Vagina (tissue), 2 donors: ENCODE data around the gene MAMDC2.

Experiments used
- POLR2A ChIP-seq, 2 donors: fragments of 450-650 bp; IDR thresholded peaks; one replicate each; pipeline ENCODE4 v1.6.1; 2017; ENCODE audit warnings: antibody characterized with exemption in 2 of 2, mild to moderate bottlenecking in 2 of 2, moderate library complexity in 2 of 2
- POLR2AphosphoS5 ChIP-seq, 2 donors: sonication (generic); formaldehyde crosslinking; IDR thresholded peaks; one replicate each; pipeline ENCODE4 v1.9.0; 2017; ENCODE audit warnings: antibody characterized with exemption in 2 of 2, mild to moderate bottlenecking in 2 of 2, low read depth in 1 of 2; ENCODE audit not compliant: insufficient read depth in 1 of 2
- TF ChIP-seq, protein P1 (sequence below), 3 experiments: fragments of 450-650 bp in 2 of 3; fragments of 200-600 bp in 1 of 3; sonication (generic) in 1 of 3; IDR thresholded peaks; one replicate each; pipeline ENCODE4 v1.5.1; 2017 to 2019; ENCODE audit warnings: antibody characterized with exemption in 3 of 3, mild to moderate bottlenecking in 2 of 3, moderate library complexity in 2 of 3

DNA sequence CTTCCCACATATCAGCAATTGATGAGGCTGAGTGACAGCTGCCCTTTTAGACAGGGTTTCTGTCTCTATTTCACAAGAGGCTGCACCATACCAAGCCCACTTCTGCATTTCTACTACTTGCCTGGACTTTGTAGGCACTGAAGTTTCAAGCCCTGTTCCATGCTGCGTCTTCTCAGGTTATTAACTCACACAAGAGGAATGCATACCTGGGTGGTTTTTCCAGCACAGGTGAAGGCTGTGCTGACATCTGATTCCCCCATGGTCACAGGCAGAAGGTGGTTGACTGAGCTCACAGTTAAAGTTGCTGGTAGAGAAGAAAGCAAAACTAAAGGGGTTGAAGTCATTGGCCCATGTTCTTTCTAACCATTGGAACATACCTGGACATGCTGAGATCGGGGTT is 86.6 kb downstream of the MAMDC2 start:
- TF ChIP-seq, protein P1, sequence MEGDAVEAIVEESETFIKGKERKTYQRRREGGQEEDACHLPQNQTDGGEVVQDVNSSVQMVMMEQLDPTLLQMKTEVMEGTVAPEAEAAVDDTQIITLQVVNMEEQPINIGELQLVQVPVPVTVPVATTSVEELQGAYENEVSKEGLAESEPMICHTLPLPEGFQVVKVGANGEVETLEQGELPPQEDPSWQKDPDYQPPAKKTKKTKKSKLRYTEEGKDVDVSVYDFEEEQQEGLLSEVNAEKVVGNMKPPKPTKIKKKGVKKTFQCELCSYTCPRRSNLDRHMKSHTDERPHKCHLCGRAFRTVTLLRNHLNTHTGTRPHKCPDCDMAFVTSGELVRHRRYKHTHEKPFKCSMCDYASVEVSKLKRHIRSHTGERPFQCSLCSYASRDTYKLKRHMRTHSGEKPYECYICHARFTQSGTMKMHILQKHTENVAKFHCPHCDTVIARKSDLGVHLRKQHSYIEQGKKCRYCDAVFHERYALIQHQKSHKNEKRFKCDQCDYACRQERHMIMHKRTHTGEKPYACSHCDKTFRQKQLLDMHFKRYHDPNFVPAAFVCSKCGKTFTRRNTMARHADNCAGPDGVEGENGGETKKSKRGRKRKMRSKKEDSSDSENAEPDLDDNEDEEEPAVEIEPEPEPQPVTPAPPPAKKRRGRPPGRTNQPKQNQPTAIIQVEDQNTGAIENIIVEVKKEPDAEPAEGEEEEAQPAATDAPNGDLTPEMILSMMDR (IDR thresholded peaks at IDR 0.05), result no peak
- TF ChIP-seq POLR2AphosphoS5 (IDR thresholded peaks at IDR 0.05; ENCODE audit: insufficient read depth in 1 of 2, low read depth in 1 of 2), result no peak
- TF ChIP-seq POLR2A (IDR thresholded peaks at IDR 0.05), result no peak
